ENCODE data around the gene DEFB123.
A peak's percentile ranks its signal among the peaks of the same experiment; 100 is the strongest.
"Not testable (repeated sequence)": the region's sequence is repeated elsewhere in the genome, so short reads cannot be mapped to it uniquely, and the experiment has no call there.

DEFB123 gene, protein sequence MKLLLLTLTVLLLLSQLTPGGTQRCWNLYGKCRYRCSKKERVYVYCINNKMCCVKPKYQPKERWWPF

DNA sequence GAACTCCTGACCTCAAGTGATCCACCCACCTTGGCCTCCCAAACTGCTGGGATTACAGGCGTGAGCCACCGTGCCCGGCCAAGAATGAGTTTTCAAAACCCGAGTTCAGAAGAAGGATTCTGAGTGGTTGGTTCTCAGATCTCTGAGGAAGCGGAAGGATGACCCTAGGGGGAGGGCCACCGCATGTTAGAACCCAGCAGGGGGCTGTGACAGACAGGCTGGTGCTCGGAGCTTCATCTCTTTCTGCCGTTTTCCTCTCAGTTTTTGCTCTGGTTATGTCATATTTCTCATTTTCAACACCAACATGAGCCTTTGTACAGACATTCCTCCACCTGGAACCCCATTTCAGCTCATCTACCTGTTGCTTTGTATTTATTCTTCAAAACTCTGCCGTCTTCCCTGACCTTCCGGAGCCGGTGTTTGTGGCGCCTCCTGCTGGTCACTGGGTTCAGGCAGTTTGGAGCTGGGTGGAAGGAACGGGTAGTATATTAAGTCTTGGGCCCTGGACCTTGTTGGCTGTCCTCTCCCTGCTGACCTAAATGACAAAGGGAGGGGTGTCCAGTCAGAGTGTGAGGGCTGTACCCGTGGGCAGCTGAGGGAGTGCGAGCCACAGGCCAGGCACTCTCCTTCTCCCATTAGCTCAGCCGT is at the start of gene DEFB123:
DEFB123 (plus strand) TSS at position 621 of the 648 bp plus-strand sequence. CDS start 67 bp downstream, outside the sequence.
- DNase-seq, result peak; percentile 5

DNA sequence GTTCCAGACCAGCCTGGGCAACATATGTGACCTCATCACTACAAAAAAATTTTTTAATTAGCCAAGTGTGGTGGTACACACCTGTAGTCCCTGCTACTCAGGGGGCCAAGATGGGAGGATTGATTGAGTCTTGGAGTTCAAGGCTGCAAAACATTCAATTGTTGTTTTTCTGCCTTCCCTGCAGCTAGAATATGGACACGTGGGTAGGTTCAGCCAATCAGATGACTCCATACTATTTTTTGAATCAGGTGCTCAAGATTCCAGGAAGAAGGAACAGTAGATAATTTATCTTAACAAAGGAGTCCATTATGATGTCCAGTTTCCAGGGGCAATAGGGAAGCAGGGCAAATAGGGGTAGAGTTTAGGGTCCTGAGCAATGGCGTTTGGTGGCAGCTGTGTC is 47.6 kb upstream of the DEFB123 start:
- no peak for DNase-seq

DNA sequence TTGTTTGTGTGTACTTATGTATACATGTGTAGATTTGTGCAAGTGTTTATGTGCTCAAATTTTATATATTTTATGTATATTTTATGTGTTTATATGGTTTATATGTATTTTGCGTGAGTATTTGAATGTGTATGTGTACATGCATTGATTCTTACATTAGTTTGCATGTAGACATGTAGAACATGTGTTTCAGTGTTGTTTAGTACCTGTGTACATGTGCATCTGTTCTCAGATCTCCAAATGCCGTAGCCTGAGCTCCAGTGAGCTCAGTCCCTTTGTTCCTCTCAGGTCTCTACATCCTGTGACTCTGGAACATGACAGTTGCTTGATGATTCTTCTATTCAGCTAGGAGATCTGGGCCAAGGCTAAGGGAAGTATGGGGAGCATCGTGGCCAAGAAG is 45.5 kb upstream of the DEFB123 start:
- DNase-seq, result no peak

DNA sequence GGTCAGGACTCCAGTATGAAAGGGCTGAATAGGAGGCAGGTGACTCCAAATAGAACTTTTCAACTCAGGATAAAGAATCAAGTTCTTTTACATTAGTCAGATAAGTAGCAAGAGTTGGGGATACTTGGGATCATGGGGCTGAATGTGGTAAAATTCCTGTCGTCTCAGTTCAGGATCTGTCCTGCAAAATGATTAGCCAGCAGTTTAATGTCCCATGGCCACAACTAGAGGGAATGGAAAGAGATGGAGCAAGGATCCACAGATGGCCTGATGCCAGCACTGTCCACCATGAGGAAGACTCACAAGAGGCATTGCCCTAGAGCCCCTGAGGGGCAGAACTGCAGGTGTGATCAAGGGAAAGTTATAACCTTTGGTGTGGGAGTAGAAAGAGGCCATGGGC is 36.5 kb upstream of the DEFB123 start:
- no peak for DNase-seq

DNA sequence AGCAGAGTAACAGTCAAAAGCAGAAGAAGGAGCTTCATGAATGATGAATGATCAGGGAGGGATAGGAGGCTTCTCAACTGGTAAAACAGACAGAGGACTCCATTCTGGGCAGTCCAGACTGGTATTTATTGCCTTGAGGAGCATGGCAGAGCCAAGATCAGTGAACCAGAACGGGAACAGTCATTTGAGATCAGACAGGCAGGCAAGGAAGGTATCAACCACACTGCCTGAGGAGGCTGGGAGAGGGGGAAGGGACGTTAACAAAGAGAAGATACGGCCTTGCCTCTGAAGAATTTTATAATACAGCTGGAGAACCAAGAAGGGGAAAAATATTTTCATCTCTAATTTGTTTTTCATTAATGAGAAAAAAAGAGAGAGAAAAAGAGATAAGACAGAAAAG is 34.3 kb upstream of the DEFB123 start, which contains the start of gene DEFB121:
DEFB121 (minus strand) TSS at position 101 of the 400 bp plus-strand sequence; CDS start at position 38, 63 bp downstream.
- no peak for DNase-seq

DNA sequence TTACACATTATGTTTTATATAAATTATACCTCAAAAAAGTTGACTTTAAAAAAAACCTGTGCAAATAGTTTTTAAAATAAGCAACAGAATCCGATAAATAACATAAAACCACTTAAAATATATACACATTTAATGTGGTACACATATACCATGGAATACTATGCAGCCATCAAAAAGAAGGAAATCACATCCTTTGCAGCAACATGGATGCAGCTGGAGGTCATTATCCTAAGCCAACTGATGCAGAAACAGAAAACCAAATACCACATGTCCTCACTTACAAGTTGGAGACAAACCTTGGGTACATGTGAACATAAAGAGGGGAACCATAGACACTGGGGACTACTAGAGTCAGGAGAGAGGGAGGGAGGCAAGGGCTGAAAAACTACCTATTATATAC is 30.4 kb upstream of the DEFB123 start:
- no peak for DNase-seq

DNA sequence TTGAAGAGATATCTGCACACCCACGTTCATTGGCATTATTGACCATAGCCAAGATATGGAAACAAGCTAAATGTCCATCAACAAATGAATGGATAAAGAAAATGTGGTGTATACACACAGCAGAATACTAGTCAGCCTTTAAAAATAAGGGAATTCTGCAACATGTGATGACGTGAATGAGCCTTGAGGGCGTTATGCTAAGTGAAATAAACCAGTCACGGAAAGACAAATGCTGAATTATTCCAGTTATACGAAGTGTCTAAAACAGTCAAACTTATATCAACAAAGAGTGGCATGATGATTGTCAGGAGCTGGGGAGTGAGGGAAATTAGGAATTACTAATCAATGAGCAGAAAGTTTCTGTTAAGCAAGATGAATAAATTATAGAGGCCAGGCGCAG is 26.1 kb upstream of the DEFB123 start:
- DNase-seq, result no peak

DNA sequence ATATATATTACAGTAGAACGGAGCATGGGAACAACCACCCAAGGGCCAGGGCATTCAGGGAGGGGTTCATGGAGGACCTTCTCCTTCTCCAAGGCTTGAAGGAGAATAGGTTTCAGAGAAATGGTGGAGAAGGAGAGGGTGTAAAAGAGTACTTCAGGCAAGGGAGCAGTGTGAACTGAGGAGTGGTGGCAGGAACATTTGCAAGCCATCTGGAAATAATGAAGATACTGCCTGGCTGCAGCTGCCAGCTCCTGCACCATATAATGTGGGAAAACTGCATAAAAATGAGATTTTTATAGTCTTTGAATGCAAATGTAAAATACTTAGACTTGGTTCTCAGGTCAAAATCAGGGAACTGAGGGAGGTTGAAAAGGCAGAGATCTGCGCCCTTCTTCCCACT is 24.8 kb upstream of the DEFB123 start:
- no peak for DNase-seq

DNA sequence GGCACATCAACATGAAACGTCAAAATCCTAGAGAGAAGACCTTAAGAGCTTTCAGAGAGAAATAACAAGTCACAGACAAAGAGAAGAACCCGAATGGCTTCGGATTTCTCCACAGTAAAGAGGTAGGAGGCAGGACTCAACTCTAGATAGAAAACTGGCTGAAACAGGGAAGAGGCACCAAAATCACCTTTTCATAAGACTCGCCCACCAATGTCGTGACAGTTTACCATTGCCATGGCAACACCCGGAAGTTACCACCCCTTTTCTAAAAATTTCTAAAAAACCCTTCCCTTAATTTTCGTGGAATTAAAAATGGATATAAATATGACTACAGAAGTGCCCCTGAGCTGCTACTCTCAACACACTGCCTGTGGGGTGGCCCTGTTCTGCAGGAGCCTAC is 22.1 kb upstream of the DEFB123 start:
- no peak for DNase-seq

DNA sequence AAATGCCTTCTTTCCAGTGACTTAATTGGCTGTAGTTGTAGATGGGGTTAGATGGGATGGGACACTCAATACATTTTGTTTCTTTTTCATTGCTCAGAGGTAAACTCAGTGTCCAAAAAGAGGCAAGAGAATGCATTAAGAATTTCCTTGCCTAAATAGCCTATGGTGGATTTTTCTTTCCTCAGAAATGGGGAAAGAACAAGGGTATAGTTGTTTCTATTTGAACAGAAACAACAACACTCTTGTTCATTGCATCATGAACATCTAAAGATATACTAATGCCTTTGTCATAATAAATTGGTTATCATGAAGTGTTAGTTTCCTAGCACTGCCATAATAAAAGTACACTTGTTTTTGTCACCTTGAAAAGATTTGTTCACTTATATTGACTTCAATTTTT is 14.6 kb upstream of the DEFB123 start:
- no peak for DNase-seq

DNA sequence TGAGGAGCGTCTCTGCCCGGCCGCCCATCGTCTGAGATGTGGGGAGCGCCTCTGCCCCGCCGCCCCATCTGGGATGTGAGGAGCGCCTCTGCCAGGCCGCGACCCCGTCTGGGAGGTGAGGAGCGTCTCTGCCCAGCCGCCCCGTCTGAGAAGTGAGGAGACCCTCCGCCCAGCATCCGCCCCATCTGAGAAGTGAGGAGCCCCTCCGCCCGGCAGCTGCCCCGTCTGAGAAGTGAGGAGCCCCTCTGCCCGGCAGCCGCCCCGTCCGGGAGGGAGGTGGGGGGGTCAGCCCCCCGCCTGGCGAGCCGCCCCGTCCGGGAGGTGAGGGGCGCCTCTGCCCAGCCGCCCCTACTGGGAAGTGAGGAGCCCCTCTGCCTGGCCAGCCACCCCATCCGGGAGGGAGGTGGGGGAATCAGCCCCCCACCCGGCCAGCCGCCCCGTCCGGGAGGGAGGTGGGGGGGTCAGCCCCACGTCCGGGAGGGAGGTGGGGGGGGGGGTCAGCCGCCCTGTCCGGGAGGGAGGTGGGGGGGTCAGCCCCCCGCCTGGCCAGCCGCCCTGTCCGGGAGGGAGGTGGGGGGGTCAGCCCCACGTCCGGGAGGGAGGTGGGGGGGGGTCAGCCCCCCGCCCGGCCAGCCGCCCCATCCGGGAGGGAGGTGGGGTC is 13.4 kb upstream of the DEFB123 start:
- DNase-seq, result not testable (repeated sequence)

DNA sequence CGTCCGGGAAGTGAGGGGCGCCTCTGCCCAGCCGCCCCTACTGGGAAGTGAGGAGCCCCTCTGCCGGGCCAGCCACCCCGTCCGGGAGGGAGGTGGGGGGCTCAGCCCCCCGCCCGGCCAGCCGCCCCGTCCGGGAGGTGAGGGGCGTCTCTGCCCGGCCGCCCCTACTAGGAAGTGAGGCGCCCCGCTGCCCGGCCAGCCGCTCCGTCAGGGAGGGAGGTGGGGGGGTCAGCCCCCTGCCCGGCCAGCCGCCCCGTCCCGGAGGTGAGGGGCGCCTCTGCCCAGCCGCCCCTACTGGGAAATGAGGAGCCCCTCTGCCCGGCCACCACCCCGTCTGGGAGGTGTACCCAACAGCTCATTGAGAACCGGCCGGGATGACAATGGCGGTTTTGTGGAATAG is 12.9 kb upstream of the DEFB123 start:
- DNase-seq, result not testable (repeated sequence)

DNA sequence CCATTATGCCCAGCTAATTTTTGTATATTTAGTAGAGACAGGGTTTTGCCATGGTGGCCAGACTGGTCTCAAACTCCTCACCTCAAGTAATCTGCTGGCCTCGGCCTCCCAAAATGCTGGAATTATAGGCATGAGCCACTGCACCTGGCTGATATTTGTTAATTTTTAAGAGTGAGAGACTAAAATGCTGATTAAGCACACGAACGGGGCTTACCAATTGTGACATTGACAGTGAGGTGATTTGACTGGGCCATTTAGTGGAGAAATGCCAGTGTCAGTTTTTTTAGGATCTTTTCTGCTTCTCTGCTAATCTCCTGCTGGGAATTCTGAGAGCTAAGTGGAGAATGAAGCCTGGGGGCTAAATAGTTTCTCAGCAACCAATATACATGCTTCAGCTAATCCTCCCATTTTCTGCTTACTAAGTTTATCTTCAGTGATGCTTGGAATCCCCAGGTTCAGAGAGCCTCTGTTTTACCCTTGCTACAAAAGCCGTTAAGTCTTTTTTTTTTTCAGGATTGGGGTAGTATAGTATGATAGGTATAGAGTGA is 9.8 kb upstream of the DEFB123 start:
- DNase-seq, result no peak

DNA sequence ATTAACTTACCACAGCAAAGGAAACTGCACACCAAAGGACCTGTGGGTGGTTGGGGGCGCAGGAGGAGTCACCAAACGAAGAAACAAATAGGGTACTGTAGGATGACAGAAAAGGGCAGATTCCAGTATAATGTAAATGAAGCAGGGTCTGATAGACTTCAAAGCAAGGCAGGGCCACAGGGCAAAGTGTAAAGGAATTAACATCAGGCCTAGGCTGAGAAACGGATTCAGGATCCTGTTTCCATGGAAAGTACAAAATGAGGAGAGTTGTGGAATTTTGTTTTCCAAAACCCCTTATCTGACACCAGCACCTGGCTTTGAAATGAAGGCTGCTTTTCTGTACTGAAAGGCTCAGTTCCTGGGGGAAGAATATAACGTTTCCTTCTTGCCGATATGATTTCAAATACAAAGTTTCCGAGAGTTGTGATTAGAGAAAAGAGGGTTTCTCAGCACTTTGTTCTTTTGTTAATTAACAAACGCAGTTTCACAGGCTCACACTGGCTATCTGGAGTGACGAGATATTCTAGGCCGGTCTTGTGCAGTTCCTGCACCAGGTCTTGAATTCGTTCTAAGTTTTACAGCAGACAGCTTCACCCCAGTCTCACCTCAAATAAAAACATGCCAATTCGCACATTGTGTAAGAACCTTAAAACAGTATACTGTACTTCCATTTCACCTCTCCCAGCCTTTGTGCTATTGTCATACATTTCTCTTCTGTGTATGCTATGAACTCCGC is 5.8 kb downstream of the DEFB123 start:
- no peak for DNase-seq

DNA sequence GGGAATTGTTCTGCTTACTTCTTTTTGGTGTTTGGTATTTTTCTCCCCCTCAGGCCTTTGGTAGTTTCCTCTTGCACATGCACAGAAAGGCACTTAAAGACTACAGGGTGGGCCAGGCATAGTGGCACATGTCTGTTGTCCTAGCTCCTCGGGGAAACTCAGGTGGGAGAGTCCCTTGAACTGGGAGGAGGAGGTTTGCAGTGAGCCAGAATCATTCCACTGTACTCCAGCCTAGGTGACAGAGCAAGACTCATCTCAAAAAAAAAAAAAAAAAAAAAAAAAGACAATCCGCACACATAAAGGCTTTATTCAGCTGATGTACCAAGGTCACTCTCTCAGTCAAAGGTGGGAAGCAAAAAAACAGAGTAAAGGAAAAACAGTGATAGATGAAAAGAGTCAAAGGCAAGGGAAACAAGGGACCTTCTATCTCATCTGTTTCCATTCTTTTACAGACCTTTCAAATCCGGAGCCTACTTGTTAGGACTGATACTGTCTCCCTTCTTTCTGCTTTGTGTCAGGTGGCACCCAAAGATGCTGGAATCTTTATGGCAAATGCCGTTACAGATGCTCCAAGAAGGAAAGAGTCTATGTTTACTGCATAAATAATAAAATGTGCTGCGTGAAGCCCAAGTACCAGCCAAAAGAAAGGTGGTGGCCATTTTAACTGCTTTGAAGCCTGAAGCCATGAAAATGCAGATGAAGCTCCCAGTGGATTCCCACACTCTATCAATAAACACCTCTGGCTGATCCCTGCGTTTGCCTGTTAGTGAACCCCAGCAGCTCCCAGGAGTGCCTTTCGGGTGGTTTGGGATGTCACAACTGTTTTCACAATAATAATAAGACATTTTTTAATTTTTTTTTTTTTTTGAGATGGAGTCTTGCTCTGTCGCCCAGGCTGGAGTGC is 9.3 kb downstream of the DEFB123 start:
- DNase-seq, result no peak

DNA sequence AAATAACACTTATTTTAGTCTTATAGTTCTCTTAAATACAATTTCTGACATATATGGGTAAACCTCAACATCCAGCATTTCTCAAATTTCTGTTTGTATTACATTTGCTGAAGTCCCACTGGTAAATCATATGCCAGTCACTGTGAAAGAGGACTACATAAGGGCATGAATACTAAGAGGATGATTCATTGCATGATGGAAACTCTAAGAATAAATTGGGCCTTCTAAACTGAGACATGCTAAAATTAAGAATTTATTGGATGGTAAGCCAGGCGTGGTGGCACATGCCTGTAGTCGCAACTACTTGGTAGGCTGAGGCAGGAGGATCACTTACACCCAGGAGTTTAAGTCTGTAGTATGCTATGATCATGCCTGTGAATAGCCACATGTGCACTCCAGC is 12.1 kb downstream of the DEFB123 start:
- no peak for DNase-seq

DNA sequence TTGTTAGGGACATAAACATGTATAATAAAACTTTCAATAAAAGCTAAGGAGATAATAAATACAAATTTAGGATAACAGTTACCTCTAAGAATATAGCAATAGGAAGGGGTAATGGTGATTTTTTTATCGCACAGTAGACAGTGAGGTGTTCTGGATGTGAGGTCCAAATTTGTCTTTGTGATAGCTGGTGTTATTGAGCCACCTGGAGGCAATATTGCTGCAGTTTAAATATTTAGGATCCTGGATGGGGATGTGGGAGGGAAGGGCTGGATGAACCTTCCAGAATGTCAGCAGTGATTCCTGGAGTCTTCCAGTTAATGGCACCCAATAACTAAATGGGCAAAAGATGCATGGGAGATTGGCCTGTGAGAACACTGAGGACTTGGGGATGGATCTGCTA is 13.9 kb downstream of the DEFB123 start:
- no peak for DNase-seq

DNA sequence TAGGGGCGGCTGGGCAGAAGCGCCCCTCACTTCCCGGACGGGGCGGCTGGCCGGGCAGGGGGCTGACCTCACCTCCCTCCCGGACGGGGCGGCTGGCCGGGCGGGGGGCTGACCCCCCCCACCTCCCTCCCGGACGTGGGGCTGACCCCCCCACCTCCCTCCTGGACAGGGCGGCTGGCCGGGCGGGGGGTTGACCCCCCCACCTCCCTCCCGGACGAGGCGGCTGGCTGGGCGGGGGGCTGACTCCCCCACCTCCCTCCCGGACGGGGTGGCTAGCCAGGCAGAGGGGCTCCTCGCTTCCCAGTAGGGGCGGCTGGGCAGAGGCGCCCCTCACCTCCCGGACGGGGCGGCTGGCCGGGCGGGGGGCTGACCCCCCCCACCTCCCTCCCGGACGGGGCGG is 30.5 kb downstream of the DEFB123 start:
- not testable (repeated sequence) for DNase-seq

DNA sequence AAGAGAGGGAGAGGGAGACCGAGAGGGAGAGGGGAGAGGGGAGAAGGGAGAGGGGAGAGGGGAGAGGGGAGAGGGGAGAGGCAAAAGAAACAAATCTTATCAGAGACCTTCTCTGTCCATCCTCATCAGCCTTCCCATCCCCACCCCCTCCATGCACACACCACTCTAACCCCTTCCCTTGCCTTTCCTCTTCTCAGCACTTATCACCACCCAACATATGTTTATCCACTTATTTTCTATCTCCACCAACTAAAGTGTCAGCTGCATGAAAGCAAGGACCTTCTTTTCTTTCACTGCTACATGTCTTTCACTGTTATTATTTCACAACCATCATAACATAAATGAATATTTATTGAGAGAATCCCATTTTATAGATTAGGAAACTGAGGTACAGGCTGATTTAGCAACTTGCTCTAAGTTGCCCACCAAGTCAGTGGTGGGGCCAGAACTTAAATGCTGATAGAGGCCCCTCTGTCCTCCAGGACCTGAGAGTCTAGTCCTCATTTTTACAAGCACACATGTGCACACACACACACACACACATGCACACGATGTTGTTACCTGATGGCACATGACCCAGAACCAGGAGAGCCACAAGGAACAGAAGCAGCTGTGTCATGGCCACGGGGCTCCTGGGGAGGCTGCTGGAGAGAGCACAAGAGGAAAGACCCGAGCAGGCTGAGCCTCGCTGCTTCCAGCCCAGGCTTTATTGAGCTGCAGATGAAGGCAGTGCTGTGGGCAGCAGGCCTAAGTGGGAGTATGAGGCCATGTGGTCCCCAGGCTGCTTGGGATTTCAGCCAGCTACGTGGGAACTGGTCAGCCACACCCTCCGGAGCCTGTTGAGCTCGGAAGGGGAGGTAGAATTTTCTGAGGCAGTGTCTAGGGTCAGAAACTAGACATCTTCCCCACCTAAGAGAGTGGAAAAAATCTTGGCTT is 32.2 kb downstream of the DEFB123 start:
- DNase-seq, result no peak

DNA sequence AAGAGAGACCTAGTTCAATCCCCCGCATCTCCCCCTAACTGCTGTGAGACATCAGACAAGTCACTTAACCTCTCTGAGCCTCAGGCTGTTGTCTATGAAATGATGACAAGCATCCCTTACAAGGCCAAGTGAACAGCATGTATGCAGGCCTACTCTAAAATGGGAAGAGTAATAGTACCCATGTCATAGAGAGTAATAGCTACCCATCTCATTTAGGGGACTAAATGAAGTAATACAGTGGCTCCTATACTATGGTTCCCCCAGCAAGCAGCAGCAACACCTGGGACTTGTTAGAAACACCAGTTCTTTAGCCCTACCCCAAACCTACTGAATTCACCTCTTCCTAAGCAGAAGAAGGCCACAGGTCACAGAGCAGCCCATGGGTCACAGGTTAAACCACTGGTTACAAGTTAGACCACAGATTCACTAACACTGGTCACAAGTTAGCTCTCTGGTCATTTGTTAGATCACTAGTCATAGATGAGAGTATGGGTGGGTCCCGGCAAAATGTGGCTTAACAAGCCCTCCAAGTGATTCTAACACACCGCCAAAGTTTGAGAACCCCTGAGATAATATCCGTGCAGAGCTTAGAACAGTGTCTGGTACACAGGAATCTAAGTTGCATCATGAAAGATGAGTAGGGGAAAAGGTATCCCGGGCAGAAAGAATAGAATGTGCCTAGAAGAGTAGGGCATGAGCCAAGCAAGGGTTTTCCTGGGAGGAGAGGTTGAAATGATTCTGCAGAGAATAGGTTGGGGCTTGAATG is 33.1 kb downstream of the DEFB123 start:
- no peak for DNase-seq

DNA sequence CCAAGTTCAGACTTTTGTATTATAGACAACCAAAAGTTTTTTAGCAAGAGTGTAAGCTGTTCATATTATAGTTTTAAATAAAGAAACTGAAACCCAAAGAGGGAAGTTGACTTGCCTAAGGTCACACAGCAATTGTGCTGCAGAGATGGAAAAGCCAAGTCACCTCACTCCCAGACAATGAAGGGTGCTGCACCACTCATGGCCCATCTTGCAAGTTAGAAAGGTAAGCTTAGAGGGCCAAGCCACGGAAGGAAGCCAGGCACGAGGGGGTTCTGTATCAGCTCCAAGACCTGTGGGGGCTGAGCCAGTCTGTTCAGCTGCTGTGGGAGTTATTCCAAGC is 33.6 kb downstream of the DEFB123 start:
- no peak for DNase-seq

All from activated CD4-positive, alpha-beta T cell treated with anti-CD3 and anti-CD28 coated beads, Interleukin-10, Interleukin-2, amounts not matched to agents 100 ng/mL and 50 ng/mL, durations not matched to agents 16 hours and 8 hours (primary cell).